ENCODE measurements around the gene CATSPER3.

The CATSPER3 gene

DNA sequence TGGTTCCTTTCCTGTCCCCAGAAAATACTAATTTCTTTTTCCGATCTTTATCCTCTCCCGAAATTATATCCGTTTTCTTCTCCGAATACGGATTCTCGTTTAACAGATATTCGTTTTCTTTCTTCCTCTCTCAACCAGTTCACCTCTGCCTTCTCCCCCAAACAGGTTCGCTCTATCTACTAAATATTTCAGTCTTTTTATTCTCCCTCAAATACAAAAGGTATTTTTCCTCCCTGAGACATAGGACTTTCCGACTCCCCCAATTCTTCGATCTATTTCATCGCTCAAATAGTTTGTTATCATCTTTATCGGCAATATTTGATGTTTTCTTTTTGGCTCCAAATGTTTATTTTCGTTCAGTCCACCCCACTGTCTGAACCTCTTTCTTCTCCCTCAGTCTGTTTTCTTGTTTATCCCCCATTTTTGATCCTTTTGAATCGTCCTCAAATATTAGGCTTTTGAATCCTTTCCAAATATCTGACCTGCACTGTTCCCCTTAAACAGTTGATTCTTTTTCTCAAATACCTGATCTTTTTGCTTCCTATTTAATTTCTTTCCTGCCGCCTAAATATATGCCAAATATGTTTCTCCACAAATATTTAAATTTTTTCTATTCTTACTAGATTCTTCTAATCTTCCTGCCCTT is 61.9 kb downstream of the CATSPER3 start:
- DNase-seq (ENCODE audit: low read depth in 2 of 3, low spot score in 1 of 3) = no peak

DNA sequence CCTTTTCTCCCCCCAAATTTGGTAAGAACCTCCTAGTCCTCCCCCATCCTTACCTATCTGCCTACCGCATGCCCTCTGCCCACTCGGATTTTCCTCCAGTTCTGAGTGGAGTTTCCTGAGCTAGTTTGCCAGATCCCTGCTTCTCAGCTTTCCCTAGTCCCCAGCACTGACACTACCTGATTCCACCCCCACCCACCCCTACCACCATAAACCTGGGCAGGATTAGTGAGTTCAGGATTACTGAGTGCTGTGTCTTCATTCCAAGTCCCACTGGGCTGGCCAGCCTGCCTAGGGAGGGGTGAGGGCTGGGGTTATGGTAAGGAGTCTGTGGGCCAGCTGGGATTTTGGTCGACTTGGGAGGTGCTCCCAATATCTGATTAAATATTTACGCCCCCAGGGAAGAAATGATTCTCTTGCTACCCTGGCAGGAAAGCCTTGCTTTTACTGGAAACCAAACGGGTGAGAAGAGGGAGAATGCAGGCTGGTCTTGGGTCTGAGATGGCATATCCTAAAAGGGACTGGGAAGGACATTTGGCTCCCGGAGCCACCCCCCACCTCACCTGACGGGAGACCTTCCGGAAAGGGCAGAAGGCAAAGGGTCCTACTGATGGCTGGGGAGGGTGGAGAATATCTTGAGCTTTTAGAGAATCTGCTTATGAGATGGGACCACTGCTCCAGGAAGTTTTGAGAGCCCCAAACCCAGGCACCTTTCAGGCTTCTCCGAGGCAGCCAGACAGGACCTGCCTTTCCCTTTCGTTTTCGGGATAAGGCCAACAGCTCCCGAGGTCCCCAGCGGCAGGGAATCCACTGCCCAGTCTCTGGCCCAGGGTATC is 62.6 kb downstream of the CATSPER3 start:
- no peak for DNase-seq (ENCODE audit: low read depth in 2 of 3, low spot score in 1 of 3)

DNA sequence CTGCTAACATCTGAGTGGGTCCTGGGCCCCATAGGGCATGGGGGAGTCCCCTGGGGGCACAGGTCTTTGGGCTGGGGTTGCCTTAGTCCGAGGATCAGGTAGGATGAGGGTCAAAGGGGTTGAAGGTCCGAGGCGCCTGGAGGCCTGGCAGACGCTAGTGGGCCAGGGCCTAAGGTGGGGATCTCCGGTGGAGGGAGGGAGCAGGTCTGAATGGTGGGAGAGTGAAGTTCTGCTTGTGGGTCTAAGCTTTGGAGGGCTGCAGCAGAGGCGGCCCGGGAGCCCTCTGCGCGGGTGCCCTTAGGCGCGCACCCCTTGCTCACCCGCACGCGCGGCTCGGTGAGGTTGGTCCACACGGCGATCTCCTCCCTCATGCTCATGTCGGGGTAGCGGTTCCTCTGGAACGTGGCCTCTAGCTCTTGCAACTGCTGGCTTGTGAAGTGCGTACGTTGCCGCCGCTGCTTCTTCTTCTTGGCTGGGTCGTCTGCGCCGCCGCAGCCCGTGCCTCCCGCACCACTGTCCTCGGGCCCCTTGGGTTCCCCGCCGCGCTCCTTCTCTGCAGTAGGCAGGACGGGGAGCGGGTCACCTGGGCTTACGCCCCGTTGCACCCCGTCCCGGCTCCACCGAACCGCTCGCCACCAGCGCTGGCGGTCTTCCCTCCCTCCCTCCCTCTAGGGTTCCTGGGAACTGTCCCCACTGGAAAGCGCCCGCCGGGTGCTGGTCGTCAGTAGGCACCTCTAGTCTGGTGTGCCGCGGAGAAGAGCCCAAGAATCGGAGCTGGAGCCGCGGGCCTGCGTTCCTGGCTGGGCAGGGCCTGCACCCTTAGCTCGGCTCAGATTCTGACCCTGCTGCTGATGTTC is 63.5 kb downstream of the CATSPER3 start:
- no peak for DNase-seq (ENCODE audit: low read depth in 2 of 3, low spot score in 1 of 3)

DNA sequence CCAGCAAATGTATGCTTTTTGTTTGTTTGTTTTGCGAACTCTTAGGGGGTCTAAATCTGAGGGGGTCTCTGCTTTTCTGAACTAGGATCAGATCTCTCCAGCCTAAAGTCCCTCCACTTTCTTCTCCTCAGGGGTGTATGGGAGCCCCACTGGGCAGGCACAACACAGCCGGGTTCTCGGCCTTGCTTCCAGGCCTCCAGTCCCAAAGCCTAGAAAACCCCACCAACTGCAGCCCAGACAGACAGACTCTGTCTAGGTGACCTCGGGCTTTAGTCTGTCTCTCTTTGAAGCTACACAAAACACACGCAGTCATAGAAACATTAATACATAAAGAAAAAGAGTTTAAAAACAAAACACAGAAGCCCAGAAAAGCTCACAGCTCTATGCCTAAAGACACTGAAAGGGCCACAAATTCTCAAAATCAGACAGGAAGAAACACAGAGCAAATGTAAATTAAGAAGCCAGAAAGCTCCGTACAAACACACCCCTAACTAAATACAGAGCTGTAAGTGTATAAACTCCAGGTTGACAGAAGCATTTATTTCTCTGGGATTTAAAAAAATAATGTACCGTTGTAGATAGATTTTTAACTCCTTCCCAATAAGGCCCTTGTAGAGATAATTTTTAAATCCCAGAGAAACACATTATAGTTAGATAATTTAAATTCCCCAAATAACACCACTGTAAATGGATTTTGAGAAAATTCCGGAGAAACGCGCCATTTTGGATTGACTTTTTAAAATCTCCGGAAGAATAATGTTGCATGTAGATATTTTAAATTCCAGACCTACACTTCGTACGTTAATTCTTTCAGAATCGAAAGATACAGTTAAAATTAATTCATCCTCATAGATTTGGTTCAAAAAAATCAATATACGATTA is 64.3 kb downstream of the CATSPER3 start:
- DNase-seq (ENCODE audit: low read depth in 2 of 3, low spot score in 1 of 3) = no peak

GRCh38 chr5:135032695-135032998 is 64.9 kb downstream of the CATSPER3 start:
- DNase-seq (ENCODE audit: low read depth in 2 of 3, low spot score in 1 of 3) = no peak

- DNase-seq (ENCODE audit: low read depth in 2 of 3, low spot score in 1 of 3) = no peak
Measured at GRCh38 chr5:135032999-135033861, 65.5 kb downstream of the CATSPER3 start.

DNA sequence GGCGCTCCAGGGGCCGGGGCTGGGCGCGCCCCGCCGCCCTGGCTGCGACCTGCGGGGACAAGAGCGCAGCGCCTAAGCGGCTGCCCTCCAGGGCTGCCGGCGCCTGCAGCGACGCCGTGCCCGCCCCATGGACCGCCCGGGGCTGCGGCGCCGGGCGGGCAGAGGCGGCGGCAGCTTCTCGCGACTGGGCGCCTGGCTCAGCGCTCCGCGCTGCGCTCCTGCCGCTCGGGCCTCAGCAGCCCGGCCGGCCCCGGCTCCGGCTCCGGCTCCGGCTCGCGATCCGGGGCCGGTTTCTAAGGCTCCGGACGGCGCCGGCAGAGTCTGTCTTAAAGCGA is 66.2 kb downstream of the CATSPER3 start, which contains the start of gene PITX1:
Gene PITX1 (minus strand): TSS at position 328 of the 335 bp plus-strand sequence. CDS start 347 bp downstream, outside the sequence.
- DNase-seq (ENCODE audit: low read depth in 2 of 3, low spot score in 1 of 3) = no peak

- no peak for DNase-seq (ENCODE audit: low read depth in 2 of 3, low spot score in 1 of 3)
Measured at GRCh38 chr5:135034236-135034962, 66.7 kb downstream of the CATSPER3 start.

GRCh38 chr5:135034963-135035677 is 67.4 kb downstream of the CATSPER3 start:
- DNase-seq (ENCODE audit: low read depth in 2 of 3, low spot score in 1 of 3) = no peak

- DNase-seq (ENCODE audit: low read depth in 2 of 3, low spot score in 1 of 3) = no peak
Measured at GRCh38 chr5:135035678-135036030, 67.9 kb downstream of the CATSPER3 start.

DNA sequence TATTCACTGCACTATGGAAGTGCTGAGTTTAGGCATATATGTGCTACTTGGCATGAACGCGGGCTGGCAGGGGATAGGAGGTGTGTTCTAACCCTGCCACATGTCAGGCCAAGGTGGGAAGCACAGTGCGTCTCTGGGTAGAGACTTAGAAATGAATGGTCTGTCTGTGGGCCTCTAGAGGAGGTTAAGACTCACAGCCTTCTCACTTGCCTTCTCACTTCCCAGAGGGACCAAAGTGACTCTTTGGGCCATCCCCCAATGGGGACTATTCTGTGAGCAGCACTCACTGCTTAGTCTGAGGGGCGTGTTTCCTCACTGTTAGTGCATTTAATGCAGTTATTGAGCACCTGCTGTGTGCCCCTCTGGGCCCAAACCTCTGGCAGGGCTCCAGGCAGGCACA is 68.7 kb downstream of the CATSPER3 start:
- DNase-seq (ENCODE audit: low read depth in 2 of 3, low spot score in 1 of 3) = no peak

DNA sequence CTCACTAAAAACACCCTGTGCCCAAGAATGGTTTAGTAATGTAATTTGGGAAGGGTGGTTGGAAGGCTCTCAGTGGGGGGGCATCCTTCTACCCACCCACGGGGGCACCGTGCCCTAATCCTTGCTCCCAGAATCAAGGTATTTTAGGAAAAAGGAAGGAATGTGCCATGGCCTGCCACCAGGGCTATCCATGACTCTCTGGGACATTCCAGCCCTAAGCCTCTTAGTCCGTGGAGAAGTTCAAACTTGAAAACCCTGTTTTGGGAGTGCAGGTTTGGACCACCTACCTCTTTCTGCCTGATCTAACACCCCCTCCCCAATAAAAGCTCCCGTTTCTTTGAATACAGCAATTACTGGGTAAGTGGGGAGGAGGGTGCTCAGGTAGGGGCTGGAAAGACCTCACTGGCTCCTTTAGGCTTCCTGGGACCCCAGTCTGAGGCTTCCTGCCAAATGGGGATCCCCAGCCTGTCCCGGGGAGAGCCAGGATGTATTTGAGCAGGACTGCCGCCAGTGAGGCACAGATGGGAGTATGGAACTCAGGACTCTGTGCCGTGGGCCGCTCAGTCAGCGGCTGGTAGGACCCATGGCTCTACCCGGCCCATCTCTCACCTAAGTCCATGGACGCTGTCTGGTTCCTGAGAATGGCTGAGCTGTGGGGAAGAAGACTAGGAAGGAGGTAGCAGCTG is 70.0 kb downstream of the CATSPER3 start:
- no peak for DNase-seq (ENCODE audit: low read depth in 2 of 3, low spot score in 1 of 3)

DNA sequence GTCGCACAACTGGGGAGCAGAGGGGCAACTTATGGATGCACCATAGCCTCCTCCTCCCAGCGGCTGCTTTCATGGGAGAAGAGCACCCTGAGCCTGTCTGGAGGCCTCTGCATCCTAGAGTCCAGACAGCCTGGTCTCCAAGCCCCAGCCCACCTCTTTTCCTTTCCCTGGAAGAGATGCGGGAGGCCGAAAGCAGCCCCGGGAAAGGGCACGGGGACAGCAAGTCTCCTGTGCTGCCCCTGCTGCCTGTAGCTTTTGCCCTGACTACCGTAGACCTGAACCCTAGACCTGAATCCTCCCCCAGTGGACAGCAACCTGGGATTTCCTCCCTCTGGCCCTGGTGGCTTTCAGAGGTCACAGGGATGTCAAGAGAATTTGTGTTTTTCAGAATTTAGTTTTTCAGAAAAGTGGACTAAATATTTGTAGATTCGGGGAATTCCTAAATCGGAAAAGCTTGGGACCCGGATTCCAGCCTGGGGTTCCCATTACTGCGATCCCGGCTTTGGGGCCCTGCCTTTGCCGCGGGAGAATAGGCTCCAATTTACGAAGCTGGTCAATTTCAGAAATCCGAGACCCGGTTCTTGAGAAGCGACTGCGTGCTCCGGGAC is 70.6 kb downstream of the CATSPER3 start:
- no peak for DNase-seq (ENCODE audit: low read depth in 2 of 3, low spot score in 1 of 3)

DNA sequence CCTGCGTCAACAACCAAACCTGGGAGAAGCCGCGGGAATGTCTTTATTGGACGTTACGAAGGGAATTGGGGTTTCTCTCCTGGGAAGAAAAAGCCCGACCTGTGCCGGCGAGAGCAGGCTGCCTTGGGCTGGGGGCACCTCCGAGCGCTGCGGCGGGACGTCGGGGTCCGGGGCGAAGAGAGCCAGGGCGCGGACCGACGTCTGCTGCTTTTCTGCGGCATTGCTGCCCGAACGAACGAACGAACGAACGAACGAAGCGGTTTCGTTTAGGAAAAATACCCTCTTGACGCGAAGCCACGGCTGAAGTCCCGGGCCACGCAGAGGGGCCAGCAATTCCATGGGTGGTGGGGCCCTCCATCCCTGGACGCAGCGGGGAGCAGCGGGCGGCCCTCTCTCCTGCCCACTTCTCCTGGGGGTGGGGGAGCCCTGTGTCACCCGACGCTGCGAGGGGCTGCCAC is 71.1 kb downstream of the CATSPER3 start:
- DNase-seq (ENCODE audit: low read depth in 2 of 3, low spot score in 1 of 3) = no peak

GRCh38 chr5:135039271-135040033 is 71.7 kb downstream of the CATSPER3 start:
- DNase-seq (ENCODE audit: low read depth in 2 of 3, low spot score in 1 of 3) = no peak

DNA sequence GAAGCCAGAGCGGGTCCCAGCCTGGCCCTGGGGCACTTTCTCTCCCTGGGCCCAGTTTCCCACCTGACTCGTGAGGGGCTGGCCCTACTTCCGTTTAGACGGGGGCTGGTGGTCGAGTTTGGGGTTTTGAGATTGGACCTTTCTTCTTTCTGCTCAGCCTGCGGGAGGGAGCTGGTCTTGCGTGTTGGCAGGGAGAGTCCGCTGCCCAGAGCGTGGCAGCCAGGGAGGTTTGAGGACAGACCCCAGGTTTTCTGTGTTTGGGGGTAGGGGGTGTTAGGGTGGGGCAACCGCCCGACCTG is 72.3 kb downstream of the CATSPER3 start:
- no peak for DNase-seq (ENCODE audit: low read depth in 2 of 3, low spot score in 1 of 3)
